Measurements from ENCODE around the gene RFX8.

RFX8 gene

DNA sequence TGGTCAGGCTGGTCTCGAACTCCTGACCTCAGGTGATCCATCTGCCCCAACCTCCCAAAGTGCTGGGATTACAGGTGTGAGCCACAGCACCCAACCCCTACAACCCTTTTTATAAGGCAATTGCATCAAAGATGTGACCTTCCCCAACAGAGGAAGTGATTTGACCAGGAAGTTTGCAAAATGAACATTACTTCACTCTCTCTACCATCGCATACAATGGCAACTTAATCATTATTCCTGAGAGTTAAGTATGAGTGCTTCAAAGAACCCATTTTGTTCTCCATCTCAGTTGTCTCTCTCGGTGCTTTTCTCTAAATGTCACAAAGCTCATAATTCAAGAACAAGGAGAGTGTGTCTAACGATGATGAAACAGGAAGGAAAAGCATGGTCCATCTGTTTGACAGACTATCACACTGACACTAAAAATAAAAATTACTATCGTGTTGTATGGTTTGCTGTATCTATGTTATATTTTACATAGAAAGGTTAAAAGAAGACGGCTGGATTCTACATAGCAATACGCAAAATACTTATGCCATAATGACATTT lies 69.5 kb downstream of the RFX8 start:
- DNase-seq, result no peak

DNA sequence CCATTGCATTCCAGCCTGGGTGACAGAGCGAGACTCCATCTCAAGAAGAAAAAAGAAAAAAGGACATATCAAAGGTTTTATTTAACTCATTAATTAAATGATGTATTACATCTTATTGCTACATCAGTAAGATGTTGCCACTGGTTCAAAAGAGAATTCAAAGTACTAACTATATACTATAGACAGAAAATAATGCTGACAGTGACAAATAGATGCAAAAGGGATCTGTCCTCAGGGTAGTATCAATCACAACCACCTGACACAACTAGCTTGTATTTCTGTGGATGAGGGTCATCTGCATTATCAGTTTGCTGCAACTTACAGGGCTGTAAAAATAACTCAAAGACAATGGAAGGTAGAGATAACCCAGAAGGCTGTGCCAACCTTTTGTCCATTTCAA lies 71.2 kb downstream of the RFX8 start:
- no peak for DNase-seq

GRCh38 chr2:101402630-101403029 lies 72.3 kb downstream of the RFX8 start:
- no peak for DNase-seq

DNA sequence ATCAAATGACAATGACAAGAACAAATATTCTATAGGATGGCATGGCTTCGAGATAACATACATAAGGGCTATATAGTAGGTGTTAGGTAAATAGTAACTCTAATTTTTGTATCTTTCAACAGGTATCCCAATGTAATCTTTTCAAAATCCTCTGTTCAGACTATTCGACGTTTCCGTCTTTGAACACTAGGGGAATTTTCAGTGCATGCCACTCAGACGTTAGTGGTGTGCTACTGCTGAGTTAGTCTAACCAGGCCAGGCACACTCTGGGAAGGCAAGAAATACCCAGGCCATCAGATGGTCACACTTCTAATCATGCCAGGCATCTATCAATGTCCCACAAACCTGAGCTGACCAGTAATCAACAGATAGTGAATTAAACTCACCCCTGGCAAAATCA lies 73.0 kb downstream of the RFX8 start:
- DNase-seq, result no peak

- DNase-seq, result no peak
These were observed 73.6 kb downstream of the RFX8 start for GRCh38 chr2:101401326-101401665.

GRCh38 chr2:101400506-101401325 lies 74.2 kb downstream of the RFX8 start:
- DNase-seq, result no peak

DNA sequence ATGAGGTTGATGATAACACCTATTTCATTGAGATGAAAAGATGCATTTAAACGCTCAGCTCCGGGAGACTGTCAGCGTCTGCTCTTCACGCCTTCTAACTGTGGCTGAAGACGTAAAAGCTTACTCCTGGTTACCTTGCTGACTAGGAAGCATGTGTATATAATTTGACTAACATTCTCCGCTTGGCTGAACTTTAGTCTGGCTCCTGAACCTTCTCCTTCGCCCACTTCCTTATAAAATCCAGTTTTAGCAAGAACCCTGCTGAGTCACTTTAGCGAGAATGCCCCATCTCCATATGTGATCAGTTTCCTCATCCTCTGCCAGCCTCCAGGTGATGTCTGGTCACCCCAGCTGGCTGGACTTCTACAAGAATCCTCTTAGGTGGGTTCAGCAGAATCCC lies 74.9 kb downstream of the RFX8 start:
- DNase-seq, result peak; percentile 12

DNA sequence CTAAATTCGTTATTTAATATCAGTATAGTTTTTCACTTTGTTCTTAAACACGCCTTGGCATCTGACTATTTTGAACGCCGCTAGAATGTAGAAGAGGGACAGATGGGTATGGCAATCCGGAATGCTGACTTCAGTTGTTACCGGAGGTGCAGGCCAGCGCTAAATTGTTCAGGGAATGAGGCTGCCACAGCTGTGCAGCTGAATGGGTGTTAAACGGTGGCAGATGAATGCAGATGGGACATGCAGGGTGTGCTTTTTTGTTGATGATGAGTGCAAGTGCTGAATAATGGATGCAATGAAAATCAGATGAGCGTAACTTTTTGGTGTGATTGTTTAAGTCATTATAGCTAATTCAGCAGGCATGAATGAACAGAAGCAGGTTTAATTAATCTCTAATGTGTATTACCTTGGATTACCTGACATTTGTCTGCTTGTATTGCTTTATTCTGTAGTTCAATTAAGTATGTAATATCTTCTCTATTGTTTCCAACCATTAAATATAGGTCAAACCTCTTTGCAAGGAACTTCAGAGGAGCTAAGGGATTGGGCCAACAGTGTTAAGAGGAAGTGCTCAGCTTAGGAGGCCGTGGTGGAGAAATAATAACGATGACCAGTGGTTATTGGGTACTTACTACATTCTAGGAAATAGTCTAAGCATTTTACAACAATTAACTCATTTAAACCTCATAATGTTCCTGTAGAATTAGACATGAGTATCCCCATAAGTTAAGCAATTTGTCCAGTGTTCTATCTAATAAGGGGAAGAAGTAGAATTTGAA lies 75.7 kb downstream of the RFX8 start:
- DNase-seq, result no peak

DNA sequence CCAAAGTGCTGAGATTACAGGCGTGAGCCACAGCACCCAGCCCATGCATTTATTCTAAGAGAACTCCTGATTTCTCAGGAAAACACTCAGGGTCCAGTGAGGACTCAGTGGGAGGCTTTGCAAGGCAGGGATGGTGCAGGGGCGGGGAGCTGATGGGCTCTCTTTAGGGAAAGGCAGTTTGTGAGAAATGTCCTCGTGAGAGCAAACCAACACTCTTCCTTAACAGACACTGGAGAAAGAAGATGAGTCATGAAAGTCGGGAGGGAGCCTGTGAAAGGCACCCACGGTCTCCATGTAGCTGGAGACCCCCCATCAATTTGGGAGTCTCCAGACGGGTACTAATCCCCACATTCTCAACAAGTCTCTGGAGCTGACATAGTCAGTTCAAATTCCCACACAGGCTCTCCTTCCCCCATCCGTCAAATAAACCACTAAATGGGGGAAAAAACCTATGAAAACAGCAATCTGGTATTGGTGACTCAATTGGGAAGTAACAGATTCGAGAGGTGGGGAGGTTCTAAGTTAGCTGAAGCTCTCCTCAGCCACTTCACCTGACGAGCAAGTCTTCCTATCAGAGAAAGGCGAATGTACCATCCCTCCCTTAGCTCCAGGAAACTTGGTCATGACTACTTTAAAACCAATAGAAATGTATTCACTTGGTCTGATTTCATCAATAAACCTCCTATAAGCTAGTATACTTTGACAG lies 76.6 kb downstream of the RFX8 start:
- DNase-seq, result no peak

DNA sequence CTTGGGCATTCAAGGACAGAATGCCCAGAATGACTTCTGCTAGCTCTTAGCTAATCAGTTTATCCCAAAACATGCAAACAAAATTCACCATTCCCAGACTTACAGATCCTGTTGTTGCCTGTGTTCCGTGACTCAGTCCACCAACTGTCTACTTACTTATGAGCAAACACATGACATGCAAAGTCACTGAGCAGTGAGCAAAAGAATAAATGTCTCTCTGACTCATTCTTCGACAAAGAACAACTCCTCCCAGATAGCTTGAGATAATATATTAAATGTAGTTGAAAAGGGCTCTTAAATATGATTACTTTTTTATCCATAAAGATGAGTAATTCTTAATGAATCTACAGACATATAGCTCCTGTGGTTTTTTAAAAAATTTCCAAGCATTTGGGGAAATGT lies 78.6 kb downstream of the RFX8 start:
- DNase-seq, result peak; percentile 83

- DNase-seq, result peak; percentile 5
These were observed 79.2 kb downstream of the RFX8 start for GRCh38 chr2:101395545-101396315.

GRCh38 chr2:101388232-101388631 lies 86.7 kb downstream of the RFX8 start:
- DNase-seq, result peak; percentile 41

DNA sequence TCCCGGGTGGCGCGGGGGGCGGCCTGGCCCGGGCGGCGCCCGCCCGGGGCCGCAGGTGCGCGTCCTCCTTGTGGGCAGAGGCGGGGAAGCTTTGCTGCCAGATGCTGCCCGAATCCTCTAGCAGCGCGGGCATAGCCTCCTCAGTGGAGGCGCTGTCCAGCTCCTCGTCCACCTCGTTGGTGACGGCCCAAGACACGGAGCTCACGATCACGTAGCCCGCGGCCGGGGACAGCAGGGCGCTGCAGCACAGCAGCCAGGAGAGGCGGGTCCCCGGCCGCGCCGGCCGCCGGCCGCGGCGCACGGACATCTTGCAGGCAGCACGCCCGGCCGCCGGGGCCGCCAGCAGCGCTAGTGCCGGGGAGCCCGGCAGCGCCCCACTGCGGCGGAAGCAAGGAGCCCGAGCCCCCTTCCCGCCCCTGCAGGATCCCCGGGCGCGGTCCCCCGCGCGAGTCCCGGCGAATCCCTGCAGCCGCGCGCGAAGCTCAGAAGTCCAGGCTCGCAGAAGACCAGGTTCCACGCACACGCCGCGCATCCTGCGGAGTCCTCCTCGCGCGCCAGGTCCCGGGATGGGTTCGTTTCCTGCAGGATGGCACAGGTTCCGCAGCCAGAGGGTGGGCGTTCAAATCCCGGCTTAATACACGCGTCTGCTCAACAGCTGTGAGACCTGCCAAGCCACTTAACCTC lies 87.6 kb downstream of the RFX8 start, which contains the start of gene CREG2:
Gene CREG2 (minus strand): TSS at position 353 of the 684 bp plus-strand sequence. CDS start 46 bp downstream, at position 307.
- peak; percentile 66 for DNase-seq

DNA sequence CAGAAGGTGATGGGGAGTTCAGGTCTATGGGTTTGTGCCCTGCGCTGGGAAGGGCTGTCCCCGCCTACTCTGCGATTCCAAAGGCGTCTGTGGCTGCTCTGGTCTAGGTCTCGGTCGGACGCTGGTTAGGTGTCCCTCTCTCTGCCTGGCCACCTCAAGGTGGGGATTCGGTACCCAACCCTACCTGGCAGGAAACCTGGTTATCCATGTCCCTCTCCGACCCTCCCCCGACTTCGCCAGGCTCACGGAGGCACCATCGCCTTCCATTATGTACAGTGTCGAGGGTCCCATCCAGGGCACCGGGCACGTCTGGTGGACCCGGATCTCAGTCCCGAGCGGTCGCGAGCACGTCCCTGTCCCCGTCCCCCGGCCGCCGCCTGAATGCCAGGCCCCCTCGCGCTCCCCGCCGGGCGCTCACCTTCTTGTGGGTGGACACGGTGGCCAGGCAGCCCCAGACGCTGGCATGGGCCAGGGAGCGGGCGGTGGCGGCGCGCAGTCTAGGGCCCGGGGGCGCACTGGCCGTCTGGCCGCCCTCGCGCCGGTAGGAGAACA lies 88.2 kb downstream of the RFX8 start:
- no peak for DNase-seq

- no peak for DNase-seq
These were observed 91.8 kb downstream of the RFX8 start for GRCh38 chr2:101383016-101383541.

GRCh38 chr2:101382442-101382841 lies 92.5 kb downstream of the RFX8 start:
- no peak for DNase-seq

- DNase-seq, result peak; percentile 79
These were observed 94.5 kb downstream of the RFX8 start for GRCh38 chr2:101380376-101380775.

DNA sequence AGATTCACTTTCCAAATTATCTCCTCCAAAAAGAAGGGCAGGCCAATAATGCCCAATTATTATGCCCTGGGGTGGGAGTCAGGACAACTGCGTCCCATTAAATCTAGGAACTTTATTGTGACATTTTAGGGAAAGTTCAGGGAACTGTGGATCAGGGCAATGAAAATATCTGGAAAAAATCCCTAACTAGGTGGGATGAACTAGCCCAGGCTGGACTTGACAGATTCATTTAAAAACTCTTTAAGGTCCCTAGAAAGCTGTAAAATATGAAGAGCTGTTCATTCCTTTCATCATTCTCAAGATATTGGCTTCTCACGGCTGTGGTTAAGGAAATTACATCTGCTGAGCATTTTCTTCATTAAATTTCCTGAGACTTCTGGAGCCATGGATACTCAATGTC lies 95.8 kb downstream of the RFX8 start:
- DNase-seq, result no peak

GRCh38 chr2:101375653-101376052 lies 99.3 kb downstream of the RFX8 start:
- no peak for DNase-seq

DNA sequence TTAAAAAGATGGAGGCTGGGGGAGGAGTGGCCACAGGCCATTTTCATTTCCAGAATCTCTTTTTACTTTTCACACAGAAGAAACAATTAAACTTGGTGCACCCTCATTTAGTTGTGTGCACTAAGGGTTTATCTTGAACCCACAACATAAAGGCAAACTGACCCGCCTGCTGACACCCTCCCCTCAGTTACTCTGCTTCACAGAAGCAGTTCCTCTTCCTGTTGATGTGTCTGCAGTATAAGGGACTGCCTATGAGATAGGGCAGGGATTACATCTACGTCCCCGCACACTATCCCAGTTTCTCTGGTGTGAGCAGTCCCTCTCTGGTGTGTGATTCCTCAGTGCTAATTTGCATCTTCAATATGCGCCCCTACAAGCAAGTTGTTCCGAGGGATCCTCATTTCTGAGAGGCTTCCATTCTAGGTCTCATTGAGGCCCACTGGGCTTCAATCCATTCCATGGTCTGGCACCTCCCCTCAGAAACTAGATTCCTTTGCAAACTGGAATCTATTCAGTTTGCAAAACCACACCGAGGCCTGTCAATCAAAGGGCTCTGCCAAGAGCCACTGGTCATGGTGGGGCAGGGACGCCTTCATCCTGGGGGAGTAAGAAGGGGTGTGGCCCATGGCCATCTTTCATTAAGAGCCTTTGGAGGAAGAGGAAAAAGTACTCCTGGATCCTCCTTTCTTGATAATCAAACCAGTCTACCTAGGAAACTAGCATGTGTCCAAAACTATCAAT lies 99.9 kb downstream of the RFX8 start:
- no peak for DNase-seq

DNA sequence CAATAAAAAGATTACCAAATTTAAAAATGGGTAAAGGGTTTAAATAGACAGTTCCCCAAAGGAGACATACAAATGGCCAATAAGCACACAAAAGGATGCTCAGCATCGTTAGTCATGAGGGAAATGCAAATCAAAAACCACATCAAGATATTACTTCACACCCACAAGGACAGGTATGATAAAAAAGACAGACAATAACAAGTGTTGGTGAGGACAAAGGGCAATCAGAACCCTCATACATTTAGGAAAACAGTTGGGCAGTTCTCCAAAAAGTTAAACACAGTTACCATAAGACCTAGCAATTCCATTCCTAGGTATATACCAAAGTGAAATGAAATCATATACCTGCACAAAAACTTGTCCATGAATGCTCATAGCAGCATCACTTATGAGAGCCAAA lies 102.1 kb downstream of the RFX8 start:
- no peak for DNase-seq
